GM13976 (cell line): ENCODE measurements around the gene METTL24.
"Not testable (repeated sequence)": the region's sequence is repeated elsewhere in the genome, so short reads cannot be mapped to it uniquely, and the experiment has no call there.

Experiments
- DNase-seq: peaks from one replicate; pipeline ENCODE4 v3.0.0; 2012; ENCODE audit warnings: low spot score
- in situ Hi-C: fragments of 300-500 bp; cut with MboI; formaldehyde crosslinking; loops from one replicate; pipeline ENCODE4 v1.12.0; 2022; ENCODE audit warnings: low sequenced_read_pairs, mixed read lengths, inconsistent platforms; ENCODE audit not compliant: unreplicated experiment
- TF ChIP-seq, protein P1 (sequence below): IDR thresholded peaks from 2 replicates; pipeline ENCODE4 v1.5.1; 2012; ENCODE audit warnings: borderline replicate concordance, mild to moderate bottlenecking; ENCODE audit not compliant: insufficient read depth; ENCODE audit errors: extremely low read depth, missing control alignments, control extremely low read depth

METTL24 gene

DNA sequence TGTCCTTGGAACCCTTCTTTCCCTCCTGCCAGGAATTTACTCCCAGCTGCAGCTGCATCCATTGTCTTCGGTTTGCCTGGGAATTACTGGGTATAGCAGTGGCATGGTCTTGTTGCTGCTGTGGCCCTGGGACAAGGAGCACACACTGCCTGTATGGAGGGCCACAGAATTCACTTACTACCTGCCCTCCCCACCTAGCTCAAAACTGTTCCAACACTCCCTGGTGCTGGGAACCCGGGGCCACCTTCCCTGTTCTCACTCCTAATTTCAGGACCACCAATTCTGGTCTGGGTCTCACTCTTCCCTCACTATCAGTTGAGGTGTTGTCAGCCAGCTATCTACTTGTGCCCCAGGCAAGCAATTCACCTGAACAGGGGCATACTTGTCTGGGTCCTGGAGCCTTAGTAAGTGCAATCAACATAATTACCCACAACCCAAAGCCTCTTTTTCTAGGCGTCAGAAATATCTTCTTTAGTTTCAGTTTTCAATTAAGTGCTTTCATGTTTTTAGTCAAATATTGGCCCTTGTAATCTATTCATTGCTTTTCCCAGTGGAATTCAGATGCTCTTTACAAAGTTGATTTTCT lies 47.2 kb downstream of the METTL24 start:
- TF ChIP-seq, protein P1, sequence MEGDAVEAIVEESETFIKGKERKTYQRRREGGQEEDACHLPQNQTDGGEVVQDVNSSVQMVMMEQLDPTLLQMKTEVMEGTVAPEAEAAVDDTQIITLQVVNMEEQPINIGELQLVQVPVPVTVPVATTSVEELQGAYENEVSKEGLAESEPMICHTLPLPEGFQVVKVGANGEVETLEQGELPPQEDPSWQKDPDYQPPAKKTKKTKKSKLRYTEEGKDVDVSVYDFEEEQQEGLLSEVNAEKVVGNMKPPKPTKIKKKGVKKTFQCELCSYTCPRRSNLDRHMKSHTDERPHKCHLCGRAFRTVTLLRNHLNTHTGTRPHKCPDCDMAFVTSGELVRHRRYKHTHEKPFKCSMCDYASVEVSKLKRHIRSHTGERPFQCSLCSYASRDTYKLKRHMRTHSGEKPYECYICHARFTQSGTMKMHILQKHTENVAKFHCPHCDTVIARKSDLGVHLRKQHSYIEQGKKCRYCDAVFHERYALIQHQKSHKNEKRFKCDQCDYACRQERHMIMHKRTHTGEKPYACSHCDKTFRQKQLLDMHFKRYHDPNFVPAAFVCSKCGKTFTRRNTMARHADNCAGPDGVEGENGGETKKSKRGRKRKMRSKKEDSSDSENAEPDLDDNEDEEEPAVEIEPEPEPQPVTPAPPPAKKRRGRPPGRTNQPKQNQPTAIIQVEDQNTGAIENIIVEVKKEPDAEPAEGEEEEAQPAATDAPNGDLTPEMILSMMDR = no peak
- no peak for DNase-seq
- in situ Hi-C loops = no loop called here

DNA sequence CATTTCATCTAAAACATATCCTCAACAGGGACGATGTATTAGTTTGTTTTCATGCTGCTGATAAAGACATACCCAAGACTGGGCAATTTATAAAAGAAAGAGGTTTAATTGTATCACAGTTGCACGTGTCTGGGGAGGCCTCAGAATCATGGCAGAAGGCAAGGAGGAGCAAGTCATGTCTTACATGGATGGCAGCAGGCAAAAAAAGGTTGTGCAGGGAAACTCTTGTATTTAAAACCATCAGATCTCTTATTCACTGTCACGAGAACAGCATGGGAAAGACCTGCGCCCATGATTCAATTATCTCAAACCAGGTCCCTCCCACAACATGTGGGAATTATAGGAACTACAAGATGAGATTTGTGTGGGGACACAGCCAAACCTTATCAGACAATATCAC lies 48.7 kb downstream of the METTL24 start:
- DNase-seq, in situ Hi-C loops: not testable (repeated sequence)

DNA sequence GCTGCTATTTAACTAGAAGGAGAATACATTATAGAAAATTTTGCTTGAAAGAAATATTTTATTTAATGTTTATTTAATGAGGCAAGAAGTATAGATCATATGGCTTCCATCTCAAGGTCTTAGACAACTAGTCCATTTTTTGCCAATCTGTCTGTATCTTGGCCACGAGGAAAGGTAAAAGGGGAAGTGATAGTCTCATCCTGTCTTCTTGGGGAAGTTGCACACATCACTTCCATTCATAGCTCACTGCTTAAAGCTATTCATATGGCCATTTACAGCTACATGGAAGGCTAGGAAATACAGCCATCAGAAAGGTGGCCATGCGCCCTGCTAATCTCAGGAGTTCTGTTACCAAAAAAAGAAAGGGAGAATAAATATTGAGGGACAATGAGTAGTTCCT lies 50.8 kb downstream of the METTL24 start:
- DNase-seq = no peak
- in situ Hi-C loops = no loop called here
- TF ChIP-seq, protein P1 = no peak

DNA sequence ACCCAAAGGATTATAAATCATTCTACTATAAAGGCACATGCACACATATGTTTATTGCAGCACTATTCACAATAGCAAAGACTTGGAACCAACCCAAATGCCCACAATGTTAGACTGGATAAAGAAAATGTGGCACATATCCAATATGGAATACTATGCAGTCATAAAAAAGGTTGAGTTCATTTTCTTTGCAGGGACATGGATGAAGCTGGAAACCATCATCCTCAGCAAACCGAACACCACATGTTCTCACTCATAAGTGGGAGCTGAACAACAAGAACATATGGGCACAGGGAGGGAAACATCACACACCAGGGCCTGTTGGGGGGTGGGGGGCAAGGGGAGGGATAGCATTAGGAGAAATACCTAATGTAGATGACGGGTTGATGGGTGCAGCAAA lies 52.3 kb downstream of the METTL24 start:
- in situ Hi-C loops, DNase-seq: not testable (repeated sequence)

DNA sequence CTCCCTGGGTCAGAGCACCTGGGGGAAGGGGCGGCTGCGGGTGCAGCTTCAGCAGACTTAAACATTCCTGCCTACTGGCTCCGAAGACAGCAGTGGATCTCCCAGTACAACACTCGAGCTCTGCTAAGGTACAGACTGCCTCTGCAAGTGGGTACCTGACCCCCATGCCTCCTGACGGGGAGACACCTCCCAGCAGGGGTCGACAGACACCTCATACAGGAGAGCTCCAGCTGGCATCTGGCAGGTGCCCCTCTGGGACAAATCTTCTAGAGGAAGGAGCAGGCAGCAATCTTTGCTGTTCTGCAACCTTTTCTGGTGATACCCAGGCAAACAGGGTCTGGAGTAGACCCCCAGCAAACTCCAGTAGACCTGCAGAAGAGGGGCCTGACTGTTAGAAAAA lies 54.5 kb downstream of the METTL24 start:
- DNase-seq, in situ Hi-C loops: not testable (repeated sequence)

GRCh38 chr6:110298916-110299315 lies 59.2 kb downstream of the METTL24 start:
- no peak for DNase-seq
- in situ Hi-C loops = no loop called here
- TF ChIP-seq, protein P1 = no peak

DNA sequence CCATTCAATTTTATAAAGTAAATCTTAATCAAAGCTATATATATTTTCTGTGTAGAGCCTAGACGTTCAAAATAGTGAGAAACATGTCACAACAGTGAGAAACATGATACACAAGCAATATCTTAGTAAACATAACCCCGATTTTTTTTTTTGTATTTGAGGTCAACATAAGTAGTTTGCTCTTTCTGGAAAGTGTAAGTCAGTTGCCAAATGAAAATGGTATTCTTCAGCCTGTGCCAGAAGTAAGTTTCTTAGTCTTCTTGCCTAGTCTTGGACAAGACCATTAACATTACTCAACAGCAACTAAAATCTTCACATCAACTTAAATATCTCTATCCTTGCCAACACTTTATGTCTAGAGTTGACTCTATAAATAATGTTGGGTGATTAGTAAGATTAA lies 59.7 kb downstream of the METTL24 start:
- in situ Hi-C loops = no loop called here
- no peak for DNase-seq

GRCh38 chr6:110296241-110297025 lies 61.7 kb downstream of the METTL24 start:
- TF ChIP-seq, protein P1 = no peak
- no peak for DNase-seq
- in situ Hi-C loops = no loop called here

More for the DNA sequence above, 59.7 kb downstream of the METTL24 start:
- TF ChIP-seq, protein P1 = no peak
